ENCODE data around the gene WNT9A. TPM values are rescaled to one million over a fixed set of nuclear protein-coding genes. Genes with fewer than 3 reads are reported as not detected.

WNT9A gene
- polyA plus RNA-seq, 1 of the 3 experiments (the other 2 are of a cell fraction), result 0.31 TPM

- no peaks in the 10 kb centered on the region for H3K36me3 ChIP-seq (replicated peaks in 1 of 2; ENCODE audit: control insufficient read depth in 1 of 2, insufficient read depth in 2 of 2, low read length in 1 of 2)
- H3K9me3 ChIP-seq, result no peaks in the 10 kb centered on the region
- H3K4me1 ChIP-seq (ENCODE audit: control insufficient read depth in 1 of 2, insufficient read depth in 2 of 2, low read depth in 1 of 2, low read length in 1 of 2), result no peaks in the 10 kb centered on the region
- no peaks in the 10 kb centered on the region for H3K79me2 ChIP-seq (ENCODE audit: insufficient read depth)
- no peak for DNase-seq
- CTCF ChIA-PET, result no interaction called here
- no peak overlapping the region for H3K9ac ChIP-seq
- no peak overlapping the region for H3K4me2 ChIP-seq
- H3K9me2 ChIP-seq, result no peaks in the 10 kb centered on the region
- no peak overlapping the region for H3K4me3 ChIP-seq (ENCODE audit: low read depth in 2 of 2, low read length in 1 of 2)
- 59% methylated on average over 6 of the region's 9 CpGs for whole genome bisulfite sequencing (ENCODE audit: low lambda C conversion rate)
- POLR2A ChIA-PET, result no interaction called here
- no peak for TF ChIP-seq USF2 (IDR thresholded peaks at IDR 0.05; ENCODE audit: borderline replicate concordance, low read depth, low read length)
- no peak for TF ChIP-seq MAX (IDR thresholded peaks at IDR 0.05; ENCODE audit: low read depth)
- H3K27ac ChIP-seq (ENCODE audit: low read depth in 2 of 2, low read length in 1 of 2), result no peak overlapping the region
- no peaks in the 10 kb centered on the region for H4K20me1 ChIP-seq (ENCODE audit: insufficient read depth)
- H3F3A ChIP-seq (replicated peaks; ENCODE audit: insufficient read depth), result no peaks in the 10 kb centered on the region
- H2AFZ ChIP-seq (ENCODE audit: low read depth), result no peak overlapping the region
- H3K27me3 ChIP-seq (ENCODE audit: insufficient read depth), result no peaks in the 10 kb centered on the region
Measured at GRCh38 chr1:227896710-227897655, 50.7 kb downstream of the WNT9A start.

- H3F3A ChIP-seq (replicated peaks; ENCODE audit: insufficient read depth), result no peaks in the 10 kb centered on the region
- H3K9ac ChIP-seq, result no peak overlapping the region
- H3K79me2 ChIP-seq (ENCODE audit: insufficient read depth), result no peaks in the 10 kb centered on the region
- H4K20me1 ChIP-seq (ENCODE audit: insufficient read depth), result no peaks in the 10 kb centered on the region
- no peaks in the 10 kb centered on the region for H3K9me2 ChIP-seq
- ChIA-PET POLR2A (no interaction called here), CTCF (no interaction called here)
- H3K9me3 ChIP-seq, result no peaks in the 10 kb centered on the region
- no peak overlapping the region for H3K27ac ChIP-seq (ENCODE audit: low read depth in 2 of 2, low read length in 1 of 2)
- H3K27me3 ChIP-seq (ENCODE audit: insufficient read depth), result no peaks in the 10 kb centered on the region
- no peaks in the 10 kb centered on the region for H3K4me1 ChIP-seq (ENCODE audit: control insufficient read depth in 1 of 2, insufficient read depth in 2 of 2, low read depth in 1 of 2, low read length in 1 of 2)
- no peak overlapping the region for H2AFZ ChIP-seq (ENCODE audit: low read depth)
- no peak overlapping the region for H3K4me3 ChIP-seq (ENCODE audit: low read depth in 2 of 2, low read length in 1 of 2)
- no peaks in the 10 kb centered on the region for H3K36me3 ChIP-seq (replicated peaks in 1 of 2; ENCODE audit: control insufficient read depth in 1 of 2, insufficient read depth in 2 of 2, low read length in 1 of 2)
- H3K4me2 ChIP-seq, result no peak overlapping the region
- DNase-seq, result no peak
- WGBS (ENCODE audit: low lambda C conversion rate), result 59% methylated on average over 9 of the region's 24 CpGs
- no peak for TF ChIP-seq PBX3 (IDR thresholded peaks at IDR 0.05)
- TF ChIP-seq FOXJ3 (CRISPR knock-in tag; IDR thresholded peaks at IDR 0.05), result no peak
- no peak for TF ChIP-seq USF1 (IDR thresholded peaks at IDR 0.05; ENCODE audit: borderline replicate concordance, low read depth)
- no peak for TF ChIP-seq SMC3 (IDR thresholded peaks at IDR 0.05; ENCODE audit: low read depth, low read length)
- TF ChIP-seq EP300 (IDR thresholded peaks at IDR 0.05; ENCODE audit: borderline replicate concordance in 1 of 2, low read depth in 1 of 2, low read length in 1 of 2), result no peak
- TF ChIP-seq ELF1 (IDR thresholded peaks at IDR 0.05), result no peak
- no peak for TF ChIP-seq CHD2 (IDR thresholded peaks at IDR 0.05; ENCODE audit: low read length, partially characterized antibody)
- TF ChIP-seq NRF1 (IDR thresholded peaks at IDR 0.05; ENCODE audit: low read depth, low read length), result no peak
- TF ChIP-seq TEAD4 (IDR thresholded peaks at IDR 0.05; ENCODE audit: borderline replicate concordance, insufficient read depth), result no peak
- TF ChIP-seq MEF2A (IDR thresholded peaks at IDR 0.05; ENCODE audit: borderline replicate concordance, low read depth), result no peak
- no peak for TF ChIP-seq YY1 (IDR thresholded peaks at IDR 0.05; ENCODE audit: low read depth)
Measured at GRCh38 chr1:227895828-227896685, 51.7 kb downstream of the WNT9A start.

Measured in SK-N-SH (cell line).